Common myeloid progenitor, CD34-positive (primary cell): ENCODE data around the gene PERCC1.

Source experiments
- CTCF ChIA-PET: fragments of 350-600 bp; sonication (Branson Sonifier 250); formaldehyde crosslinking; loops from one replicate; lab custom pipeline; 2021; ENCODE audit warnings: antibody characterized with exemption; lab: Charles Lee
- POLR2A ChIA-PET: fragments of 350-600 bp; sonication (Branson Sonifier 250); formaldehyde crosslinking; loops from one replicate; lab custom pipeline; 2021; ENCODE audit warnings: antibody characterized with exemption; lab: Charles Lee
- DNase-seq, 3 donors: peaks; one replicate each; pipeline versions ENCODE4 v3.0.0 to v3.0.0-alpha.2; 2013
- H3K27ac ChIP-seq, 2 experiments: 1 replicate in 1 of 2; 2 replicates in 1 of 2; pipeline ENCODE4 v1.7.0; 2013; ENCODE audit warnings: inconsistent platforms in 2 of 2, low read length in 2 of 2, mild to moderate bottlenecking in 2 of 2, low read depth in 1 of 2, moderate library complexity in 1 of 2; ENCODE audit not compliant: severe bottlenecking in 2 of 2, insufficient read depth in 1 of 2, poor library complexity in 1 of 2
- H3K27me3 ChIP-seq, 5 experiments: replicated peaks in 2 of 5; 1 replicate in 3 of 5; 2 replicates in 2 of 5; pipeline versions ENCODE4 v1.6.1 to v1.7.0; 2013; ENCODE audit warnings: low read length in 4 of 5, mild to moderate bottlenecking in 2 of 5, moderate library complexity in 2 of 5, inconsistent platforms in 1 of 5; ENCODE audit not compliant: insufficient read depth in 5 of 5, control insufficient read depth in 4 of 5
- H3K36me3 ChIP-seq, 4 experiments: 1 replicate in 2 of 4; 2 replicates in 2 of 4; pipeline versions ENCODE4 v1.6.1 to v1.7.0; 2013; ENCODE audit warnings: low read length in 3 of 4, control low read depth in 1 of 4, mild to moderate bottlenecking in 1 of 4; ENCODE audit not compliant: control insufficient read depth in 4 of 4, insufficient read depth in 4 of 4
- H3K4me1 ChIP-seq, 4 experiments: 1 replicate in 3 of 4; 2 replicates in 1 of 4; pipeline versions ENCODE4 v1.6.1 to v1.7.1; 2013; ENCODE audit warnings: low read length in 3 of 4, mild to moderate bottlenecking in 3 of 4, control low read depth in 1 of 4, inconsistent platforms in 1 of 4, moderate library complexity in 1 of 4; ENCODE audit not compliant: control insufficient read depth in 4 of 4, insufficient read depth in 4 of 4; ENCODE audit errors: control extremely low read depth in 1 of 4
- H3K4me3 ChIP-seq, 7 experiments: 1 replicate in 4 of 7; 2 replicates in 3 of 7; pipeline versions ENCODE4 v1.5.1 to v1.7.0; 2013; ENCODE audit warnings: mild to moderate bottlenecking in 7 of 7, low read length in 6 of 7, moderate library complexity in 6 of 7, inconsistent platforms in 2 of 7, low read depth in 2 of 7, control low read depth in 1 of 7; ENCODE audit not compliant: insufficient read depth in 4 of 7, control insufficient read depth in 1 of 7; ENCODE audit errors: extremely low read depth in 1 of 7
- H3K9me3 ChIP-seq, 5 experiments: 1 replicate in 4 of 5; 2 replicates in 1 of 5; pipeline versions ENCODE4 v1.6.1 to v1.7.1; 2013; ENCODE audit warnings: low read length in 4 of 5, mild to moderate bottlenecking in 2 of 5, inconsistent platforms in 1 of 5, low read depth in 1 of 5, moderate library complexity in 1 of 5; ENCODE audit not compliant: control insufficient read depth in 4 of 5, insufficient read depth in 2 of 5; ENCODE audit errors: control extremely low read depth in 1 of 5
- WGBS: methylation state at CpG from one replicate; pipeline ENCODE4 v1.1.5; 2013; ENCODE audit not compliant: insufficient coverage; 5-methylcytosine and 5-hydroxymethylcytosine counted together

PERCC1 gene

GRCh38 chr16:1408171-1408837, 22.6 kb upstream of the PERCC1 start:
- H3K4me1 ChIP-seq = peaks cover 0 to 14% (median 13%) of the 10 kb centered on the region in 4 experiments
- H3K9me3 ChIP-seq = no peaks in the 10 kb centered on the region
- H3K4me3 ChIP-seq = peak overlapping the region; percentile 33 to 81 (median 66)
- H3K36me3 ChIP-seq = peaks cover 2 to 43% (median 12%) of the 10 kb centered on the region in 4 experiments
- H3K27ac ChIP-seq = no peak overlapping the region
- ChIA-PET POLR2A (interaction anchor here (0.6 to 1.6 kb wide), 6 partner anchors 12 to 860 kb away, joined by 3 to 8 read pairs (median 4); partner anchors contain the start of genes NUBP2, SPSB3 and UQCC4), CTCF (interaction anchor here (0.6 kb wide), 1 partner anchor 12 kb away, joined by 3 read pairs; the partner anchor contains the start of gene UQCC4)
- H3K27me3 ChIP-seq = no peaks in the 10 kb centered on the region
- 6% methylated on average over 38 of the region's 42 CpGs for WGBS
- DNase-seq = peak; percentile 90 to 94 (median 93)

- POLR2A ChIA-PET = no interaction called here
- WGBS = no CpG with 5 or more reads among the region's 2 CpGs
- CTCF ChIA-PET = interaction anchor here (0.7 to 1.2 kb wide), 5 partner anchors 8 to 64 kb away, joined by 3 read pairs; no protein-coding TSS in a partner anchor
- Histone ChIP-seq H3K27me3 (no peaks in the 10 kb centered on the region), H3K4me1 (peaks cover 0 to 22% (median 16%) of the 10 kb centered on the region in 4 experiments), H3K9me3 (no peaks in the 10 kb centered on the region), H3K4me3 (no peak overlapping the region), H3K27ac (no peak overlapping the region), H3K36me3 (peaks cover 0 to 15% (median 4%) of the 10 kb centered on the region in 4 experiments)
- no peak for DNase-seq
Observed at GRCh38 chr16:1412847-1413246, 18.0 kb upstream of the PERCC1 start.

- peak overlapping the region; percentile 46 to 78 for H3K27ac ChIP-seq
- DNase-seq = peak; percentile 83 to 93 (median 91)
- 4% methylated on average over 70 of the region's 85 CpGs for WGBS
- ChIA-PET CTCF (interaction anchor here (1.1 to 1.3 kb wide), 2 partner anchors 43 to 49 kb away, joined by 3 to 5 read pairs; no protein-coding TSS in a partner anchor), POLR2A (no interaction called here)
- H3K9me3 ChIP-seq = no peaks in the 10 kb centered on the region
- H3K4me3 ChIP-seq = peak overlapping the region; percentile 74 to 94 (median 83)
- peaks cover 0 to 15% (median 4%) of the 10 kb centered on the region in 4 experiments for H3K36me3 ChIP-seq
- peaks cover 0 to 15% (median 9%) of the 10 kb centered on the region in 4 experiments for H3K4me1 ChIP-seq
- H3K27me3 ChIP-seq = no peaks in the 10 kb centered on the region
Observed at GRCh38 chr16:1413684-1414531, 17.0 kb upstream of the PERCC1 start.

GRCh38 chr16:1414532-1415260, 16.2 kb upstream of the PERCC1 start, which contains the start of gene UNKL:
Gene UNKL, minus strand, starts transcription at chr16:1414704. Its CDS starts 13 bp downstream, at chr16:1414691.
- Histone ChIP-seq H3K36me3 (peaks cover 0 to 12% (median 4%) of the 10 kb centered on the region in 4 experiments), H3K4me1 (peaks cover 1 to 20% (median 13%) of the 10 kb centered on the region in 4 experiments), H3K27ac (peak within 1 kb of the TSS; percentile 46 to 78), H3K9me3 (no peaks in the 10 kb centered on the region), H3K4me3 (peak within 1 kb of the TSS; percentile 74 to 94 (median 83)), H3K27me3 (no peaks in the 10 kb centered on the region)
- ChIA-PET CTCF (interaction anchor here (1.3 kb wide), 2 partner anchors 13 to 50 kb away, joined by 4 to 5 read pairs; no protein-coding TSS in a partner anchor), POLR2A (no interaction called here)
- DNase-seq = peak; percentile 64 to 82 (median 74)
- WGBS = 2% methylated on average over 37 of the region's 72 CpGs

- Histone ChIP-seq H3K9me3 (no peaks in the 10 kb centered on the region), H3K36me3 (peaks cover 0 to 5% (median 1%) of the 10 kb centered on the region in 4 experiments), H3K27me3 (no peaks in the 10 kb centered on the region), H3K4me3 (no peak overlapping the region), H3K27ac (no peak overlapping the region), H3K4me1 (peaks cover 5 to 30% (median 22%) of the 10 kb centered on the region in 4 experiments)
- 100% methylated on average over 2 of the region's 3 CpGs for WGBS
- ChIA-PET POLR2A (no interaction called here), CTCF (interaction anchor here (0.9 kb wide), 1 partner anchor 53 kb away, joined by 3 read pairs; no protein-coding TSS in a partner anchor)
- DNase-seq = no peak
Observed at GRCh38 chr16:1416521-1416941, 14.3 kb upstream of the PERCC1 start.

- Histone ChIP-seq H3K36me3 (no peaks in the 10 kb centered on the region), H3K4me3 (peak overlapping the region; percentile 57 to 98 (median 92)), H3K4me1 (peaks cover 5 to 18% (median 15%) of the 10 kb centered on the region in 4 experiments), H3K9me3 (no peaks in the 10 kb centered on the region), H3K27me3 (no peaks in the 10 kb centered on the region), H3K27ac (peak overlapping the region; percentile 91 to 96)
- ChIA-PET POLR2A (interaction anchor here (0.7 to 1.0 kb wide), 2 partner anchors 12 to 362 kb away, joined by 4 to 8 read pairs; partner anchors contain the start of genes NUBP2 and SPSB3), CTCF (interaction anchor here (0.7 to 1.5 kb wide), 5 partner anchors 12 to 285 kb away, joined by 3 to 4 read pairs (median 3); no protein-coding TSS in a partner anchor)
- peak in 1 of 3 donors; percentile 7 for DNase-seq
- 2% methylated on average over 17 of the region's 22 CpGs for WGBS
Observed at GRCh38 chr16:1420111-1420539, 10.8 kb upstream of the PERCC1 start.
